ENCODE results near the gene MDK. TPM values are rescaled to one million over a fixed set of nuclear protein-coding genes. Genes with fewer than 3 reads are reported as not detected.

The MDK gene
- total and polyA plus RNA-seq, 12 donors: 3.6 to 16.5 (median 5.3) TPM

- intact Hi-C loops (cut with DNase I): no loop called here
- DNase-seq (peak; percentile 71 to 77), ATAC-seq (peak; percentile 4 to 70 (median 62))
- no peaks in the 10 kb centered on the region for H3K27me3 ChIP-seq
- no peaks in the 10 kb centered on the region for H3K9me3 ChIP-seq
- 53 to 54% methylated on average over 20 of the region's 20 CpGs for WGBS, 2 donors
- TF ChIP-seq, protein P1, sequence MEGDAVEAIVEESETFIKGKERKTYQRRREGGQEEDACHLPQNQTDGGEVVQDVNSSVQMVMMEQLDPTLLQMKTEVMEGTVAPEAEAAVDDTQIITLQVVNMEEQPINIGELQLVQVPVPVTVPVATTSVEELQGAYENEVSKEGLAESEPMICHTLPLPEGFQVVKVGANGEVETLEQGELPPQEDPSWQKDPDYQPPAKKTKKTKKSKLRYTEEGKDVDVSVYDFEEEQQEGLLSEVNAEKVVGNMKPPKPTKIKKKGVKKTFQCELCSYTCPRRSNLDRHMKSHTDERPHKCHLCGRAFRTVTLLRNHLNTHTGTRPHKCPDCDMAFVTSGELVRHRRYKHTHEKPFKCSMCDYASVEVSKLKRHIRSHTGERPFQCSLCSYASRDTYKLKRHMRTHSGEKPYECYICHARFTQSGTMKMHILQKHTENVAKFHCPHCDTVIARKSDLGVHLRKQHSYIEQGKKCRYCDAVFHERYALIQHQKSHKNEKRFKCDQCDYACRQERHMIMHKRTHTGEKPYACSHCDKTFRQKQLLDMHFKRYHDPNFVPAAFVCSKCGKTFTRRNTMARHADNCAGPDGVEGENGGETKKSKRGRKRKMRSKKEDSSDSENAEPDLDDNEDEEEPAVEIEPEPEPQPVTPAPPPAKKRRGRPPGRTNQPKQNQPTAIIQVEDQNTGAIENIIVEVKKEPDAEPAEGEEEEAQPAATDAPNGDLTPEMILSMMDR (IDR thresholded peaks at IDR 0.05): peak in 3 of 9 donors; percentile 23 to 40 (median 36)
- H3K4me3 ChIP-seq: peak overlapping the region in 9 of 10 donors; percentile 38 to 72 (median 59)
- peaks cover 9 to 80% (median 69%) of the 10 kb centered on the region in 9 donors for H3K4me1 ChIP-seq
- H3K36me3 ChIP-seq: no peaks in the 10 kb centered on the region
- peak overlapping the region; percentile 60 to 95 (median 84) for H3K27ac ChIP-seq
Observed at GRCh38 chr11:46345131-46345597, 36.3 kb upstream of the MDK start.

- peak overlapping the region; percentile 60 to 95 (median 84) for H3K27ac ChIP-seq
- H3K4me1 ChIP-seq: peaks cover 9 to 80% (median 72%) of the 10 kb centered on the region in 9 donors
- ATAC-seq: peak in 3 of 8 donors; percentile 0 to 2 (median 1)
- TF ChIP-seq, protein P1 (IDR thresholded peaks at IDR 0.05): no peak
- intact Hi-C loops (cut with DNase I): no loop called here
- H3K36me3 ChIP-seq: no peaks in the 10 kb centered on the region
- no peaks in the 10 kb centered on the region for H3K27me3 ChIP-seq
- peak overlapping the region in 9 of 10 donors; percentile 38 to 72 (median 59) for H3K4me3 ChIP-seq
- H3K9me3 ChIP-seq: no peaks in the 10 kb centered on the region
- DNase-seq: no peak
- 63 to 68% methylated on average over 10 of the region's 10 CpGs for WGBS, 2 donors
Observed at GRCh38 chr11:46345881-46346484, 35.5 kb upstream of the MDK start.

GRCh38 chr11:46346886-46347636, 34.4 kb upstream of the MDK start, which contains the start of gene DGKZ:
TSS of gene DGKZ (plus strand) at chr11:46347463. CDS start at chr11:46347660, 197 bp downstream.
- Histone ChIP-seq H3K9me3 (no peaks in the 10 kb centered on the region), H3K27ac (peak within 1 kb of the TSS in 9 of 10 donors; percentile 65 to 95 (median 85)), H3K27me3 (no peaks in the 10 kb centered on the region), H3K4me3 (peak within 1 kb of the TSS; percentile 51 to 94 (median 84)), H3K4me1 (peaks cover 20 to 85% (median 72%) of the 10 kb centered on the region in 9 donors), H3K36me3 (no peaks in the 10 kb centered on the region)
- WGBS, 2 donors: 8 to 9% methylated on average over 49 to 80 of the region's 80 CpGs
- TF ChIP-seq, protein P1 (IDR thresholded peaks at IDR 0.05): peak; percentile 61 to 99 (median 77)
- intact Hi-C loops (cut with DNase I): no loop called here
- peak; percentile 70 to 89 (median 81) for ATAC-seq
- DNase-seq: peak; percentile 79 to 87

DNA sequence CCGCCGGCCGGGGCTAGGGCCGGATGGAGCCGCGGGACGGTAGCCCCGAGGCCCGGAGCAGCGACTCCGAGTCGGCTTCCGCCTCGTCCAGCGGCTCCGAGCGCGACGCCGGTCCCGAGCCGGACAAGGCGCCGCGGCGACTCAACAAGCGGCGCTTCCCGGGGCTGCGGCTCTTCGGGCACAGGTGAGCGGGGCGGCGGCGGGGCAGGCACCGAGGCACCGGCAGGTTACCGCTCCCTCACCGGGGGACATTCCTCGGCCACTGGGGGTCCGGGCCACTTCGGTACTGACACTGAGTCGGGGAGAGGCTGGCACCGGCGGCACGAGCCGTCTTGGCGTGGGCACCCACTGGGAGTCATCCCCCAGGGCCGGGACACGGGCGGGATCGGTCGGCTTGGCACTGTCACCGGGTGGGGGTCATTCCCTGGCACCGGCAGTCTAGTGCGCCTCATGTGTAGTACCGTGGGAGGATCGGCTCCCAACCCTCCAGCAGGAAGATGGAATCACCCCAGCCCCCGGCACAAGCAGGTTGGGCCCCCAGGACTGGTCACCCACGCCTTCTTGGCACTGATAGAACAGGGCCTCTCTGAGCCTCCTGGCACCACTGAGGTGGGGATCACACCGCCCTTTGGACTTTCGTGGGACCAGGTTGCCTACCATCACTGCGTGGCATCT, 33.7 kb upstream of the MDK start:
- Histone ChIP-seq H3K4me3 (peak overlapping the region; percentile 51 to 94 (median 84)), H3K36me3 (no peaks in the 10 kb centered on the region), H3K27me3 (no peaks in the 10 kb centered on the region), H3K9me3 (no peaks in the 10 kb centered on the region), H3K4me1 (peaks cover 22 to 85% (median 72%) of the 10 kb centered on the region in 9 donors), H3K27ac (peak overlapping the region in 9 of 10 donors; percentile 49 to 91 (median 73))
- intact Hi-C loops (cut with DNase I): loop anchor here in 1 of 10 donors (2.0 kb wide), 1 partner anchor 15 kb away; no protein-coding TSS in a partner anchor
- DNase-seq (no peak), ATAC-seq (peak in 2 of 8 donors; percentile 1 to 3)
- TF ChIP-seq, protein P1 (IDR thresholded peaks at IDR 0.05): no peak
- 2 to 22% methylated on average over 60 to 63 of the region's 63 CpGs for WGBS, 2 donors

All from heart right ventricle (tissue), 16 donors.